Right renal cortex interstitium (tissue), 3 donors: ENCODE data around the gene MARCHF6. TPM values are rescaled to one million over a fixed set of nuclear protein-coding genes. Genes with fewer than 3 reads are reported as not detected.
"Not testable (repeated sequence)": the region's sequence is repeated elsewhere in the genome, so short reads cannot be mapped to it uniquely, and the experiment has no call there.

Experiments used
- DNase-seq, 3 donors: peaks; one replicate each; pipeline ENCODE4 v3.0.0-alpha.2; 2013; ENCODE audit warnings: low read depth in 3 of 3, low spot score in 2 of 3
- polyA plus RNA-seq, 3 donors: library from polyadenylated mRNA; unstranded; fragments of 120-200 nt; gene quantifications; one replicate each; pipeline ENCODE4 v1.2.1, GENCODE V29; 2013; ENCODE audit not compliant: insufficient read length in 3 of 3

The MARCHF6 gene
- 100 to 1,000 TPM; 185 to 198 (median 186) TPM for polyA plus RNA-seq

- peak in 2 of 3 donors; percentile 84 to 86 for DNase-seq
Observed at GRCh38 chr5:10353241-10354047, at the start of gene MARCHF6. Gene MARCHF6, plus strand, starts transcription at chr5:10353695. Its CDS starts 204 bp downstream, at chr5:10353899.

DNA sequence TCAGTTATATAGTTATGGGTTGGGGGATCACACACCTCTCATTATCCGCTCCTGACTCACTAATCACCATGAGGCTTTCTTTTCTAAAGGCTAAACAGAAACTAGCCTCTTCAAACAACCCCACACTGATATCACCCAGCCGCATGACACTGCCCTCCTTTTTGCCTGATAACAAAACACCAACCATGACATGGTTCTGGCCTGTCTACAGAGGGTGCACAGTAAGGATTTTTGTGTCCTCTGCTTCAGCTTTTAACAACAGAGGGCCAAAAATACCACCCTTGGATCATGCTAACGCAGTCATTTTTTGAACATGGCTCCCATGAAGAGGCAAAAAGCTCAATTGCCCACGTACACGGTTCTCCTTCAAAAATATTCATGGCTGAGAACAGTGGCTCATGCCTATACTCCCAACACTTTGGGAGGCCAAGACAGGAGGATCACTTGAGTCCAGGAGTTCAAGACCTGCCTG, 49.8 kb upstream of the MARCHF6 start:
- no peak for DNase-seq

- no peak for DNase-seq
Observed at GRCh38 chr5:10304932-10305331, 48.6 kb upstream of the MARCHF6 start.

- no peak for DNase-seq
Observed at GRCh38 chr5:10306114-10306513, 47.4 kb upstream of the MARCHF6 start.

GRCh38 chr5:10306806-10307205, 46.7 kb upstream of the MARCHF6 start:
- no peak for DNase-seq

DNA sequence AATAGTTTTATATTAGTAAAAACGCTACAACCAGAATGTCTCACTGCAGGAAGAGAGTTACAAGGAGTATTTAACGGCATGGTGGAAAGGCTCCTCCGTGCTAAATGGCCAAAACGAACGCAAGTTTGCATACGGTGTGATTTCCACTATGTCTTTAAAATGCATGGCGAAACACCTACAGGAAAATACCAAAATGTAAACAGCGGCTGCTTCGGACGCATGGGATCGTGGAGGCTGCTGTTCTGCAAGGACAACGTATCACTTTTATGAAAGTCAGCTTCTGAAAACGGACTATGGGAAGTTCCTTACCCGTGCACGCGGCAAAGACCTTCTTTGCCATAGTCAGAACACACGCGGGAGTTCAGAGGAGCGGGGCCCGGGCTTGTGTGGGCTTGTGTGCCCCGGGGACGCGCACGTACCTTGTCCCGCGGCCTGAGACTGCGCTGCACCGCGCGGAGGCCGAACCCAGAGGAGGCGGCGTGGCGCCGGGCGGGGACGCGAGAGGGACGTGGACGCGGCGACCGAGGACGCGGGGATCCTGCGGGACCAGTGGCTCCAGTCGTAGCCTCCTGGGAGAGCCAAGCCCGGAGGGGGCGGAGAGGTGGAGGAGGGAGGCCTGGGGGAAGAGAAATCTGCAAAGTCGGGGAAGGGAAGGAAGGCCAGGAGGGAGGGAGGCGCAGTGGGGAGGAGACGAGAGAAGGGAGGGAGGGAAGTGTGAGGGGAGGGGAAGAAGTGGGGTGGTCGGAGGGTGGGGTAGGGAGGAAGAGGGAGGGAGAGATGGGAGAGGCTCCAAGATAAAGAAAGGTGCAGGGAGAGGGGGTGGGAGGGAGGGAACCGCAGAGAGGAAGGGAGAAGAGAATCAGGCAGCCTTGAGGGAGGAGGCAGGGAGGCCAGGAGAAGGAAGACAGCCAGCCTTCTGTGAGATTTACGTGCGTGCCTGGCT, 46.0 kb upstream of the MARCHF6 start, which contains the start of gene CMBL:
Gene CMBL (minus strand): TSS at position 697 of the 943 bp plus-strand sequence. CDS start 17,140 bp downstream, outside the sequence.
- no peak for DNase-seq

DNA sequence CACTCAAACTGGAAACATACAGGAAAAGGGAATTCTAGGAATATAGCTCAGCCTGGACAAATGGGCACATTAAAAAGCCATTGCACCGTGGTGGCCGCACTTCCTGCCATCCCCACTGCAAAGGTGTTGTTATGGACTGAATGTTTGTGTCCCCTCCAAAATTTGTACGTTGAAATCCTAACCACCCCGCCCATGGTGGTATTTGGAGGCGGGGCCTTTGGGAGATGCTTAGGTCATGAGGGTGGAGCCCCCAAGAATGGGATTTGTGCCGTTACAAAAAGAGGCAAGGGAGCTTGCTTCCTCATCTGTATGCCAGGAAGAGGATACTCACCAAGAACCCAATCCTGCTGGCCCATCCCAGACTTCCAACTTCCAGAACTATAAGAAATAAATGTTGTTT, 44.7 kb upstream of the MARCHF6 start:
- DNase-seq: no peak

- DNase-seq: no peak
Observed at GRCh38 chr5:10310066-10310779, 43.3 kb upstream of the MARCHF6 start.

DNA sequence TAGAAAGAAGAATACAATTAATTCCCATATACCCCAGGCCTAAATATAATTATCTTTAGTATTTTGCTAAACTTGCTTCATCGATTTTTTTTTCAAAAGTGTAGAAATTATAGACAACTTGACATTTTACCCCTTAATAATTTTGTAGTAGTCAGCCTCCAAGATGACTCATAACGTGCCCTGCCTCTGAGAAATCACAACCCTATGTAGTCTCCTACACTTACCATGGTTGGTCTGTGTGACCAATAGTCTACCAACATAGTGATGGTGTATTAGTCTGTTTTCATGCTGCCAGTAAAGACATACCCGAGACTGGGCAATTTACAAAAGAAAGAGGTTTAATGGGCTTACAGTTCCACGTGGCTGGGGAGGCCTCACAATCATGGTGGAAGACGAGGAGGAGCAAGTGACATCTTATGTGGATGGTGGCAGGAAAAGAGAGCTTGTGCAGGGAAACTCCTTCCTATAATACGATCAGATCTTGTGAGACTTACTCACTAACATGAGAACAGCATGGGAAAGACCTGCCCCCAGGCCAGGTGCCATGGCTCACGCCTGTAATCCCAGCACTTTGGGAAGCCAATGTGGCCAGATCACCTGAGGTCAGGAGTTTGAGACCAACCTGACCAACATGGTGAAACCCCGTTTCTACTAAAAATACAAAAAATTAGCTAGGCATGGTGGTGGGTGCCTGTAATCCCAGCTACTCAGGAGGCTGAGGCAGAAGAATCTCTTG, 42.5 kb upstream of the MARCHF6 start:
- not testable (repeated sequence) for DNase-seq

DNA sequence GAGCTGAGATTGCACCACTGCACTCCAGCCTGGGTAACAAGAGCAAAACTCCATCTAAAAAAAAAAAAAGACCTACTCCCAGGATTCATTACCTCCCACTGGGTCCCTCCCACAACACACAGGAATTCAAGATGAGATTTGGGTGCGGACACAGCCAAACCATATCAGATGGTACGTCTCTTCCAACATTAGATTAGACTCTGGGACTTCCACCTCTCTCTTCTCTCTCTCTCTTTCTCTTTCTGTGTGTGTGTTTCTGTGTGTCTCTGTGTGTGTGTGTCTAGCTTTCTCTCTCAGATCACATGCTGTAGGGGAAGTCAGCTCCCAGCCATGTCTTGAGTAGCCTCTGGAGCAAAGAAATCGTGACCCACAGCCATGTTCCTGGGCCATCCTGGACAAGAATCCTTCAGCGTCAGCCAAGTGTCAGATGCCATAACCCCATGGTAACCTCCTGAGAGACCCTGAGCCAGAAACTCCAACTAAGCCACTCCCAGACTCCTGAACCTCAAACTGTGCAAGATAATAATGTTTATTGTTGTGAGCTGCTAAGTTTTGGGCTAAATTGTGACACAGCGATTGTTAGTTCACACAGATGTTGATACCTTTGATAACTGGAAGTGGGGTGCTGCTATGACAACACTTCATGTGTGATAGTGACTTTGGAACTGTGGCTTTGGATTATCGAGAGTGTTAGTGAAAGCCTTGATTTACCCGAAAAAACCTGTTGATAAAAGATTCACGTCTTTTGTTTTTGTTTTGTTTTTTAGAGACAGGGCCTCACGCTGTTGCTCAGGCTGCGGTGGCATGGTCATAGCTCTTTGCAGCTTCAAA, 41.7 kb upstream of the MARCHF6 start:
- no peak for DNase-seq

GRCh38 chr5:10315201-10315600, 38.3 kb upstream of the MARCHF6 start:
- no peak for DNase-seq

DNA sequence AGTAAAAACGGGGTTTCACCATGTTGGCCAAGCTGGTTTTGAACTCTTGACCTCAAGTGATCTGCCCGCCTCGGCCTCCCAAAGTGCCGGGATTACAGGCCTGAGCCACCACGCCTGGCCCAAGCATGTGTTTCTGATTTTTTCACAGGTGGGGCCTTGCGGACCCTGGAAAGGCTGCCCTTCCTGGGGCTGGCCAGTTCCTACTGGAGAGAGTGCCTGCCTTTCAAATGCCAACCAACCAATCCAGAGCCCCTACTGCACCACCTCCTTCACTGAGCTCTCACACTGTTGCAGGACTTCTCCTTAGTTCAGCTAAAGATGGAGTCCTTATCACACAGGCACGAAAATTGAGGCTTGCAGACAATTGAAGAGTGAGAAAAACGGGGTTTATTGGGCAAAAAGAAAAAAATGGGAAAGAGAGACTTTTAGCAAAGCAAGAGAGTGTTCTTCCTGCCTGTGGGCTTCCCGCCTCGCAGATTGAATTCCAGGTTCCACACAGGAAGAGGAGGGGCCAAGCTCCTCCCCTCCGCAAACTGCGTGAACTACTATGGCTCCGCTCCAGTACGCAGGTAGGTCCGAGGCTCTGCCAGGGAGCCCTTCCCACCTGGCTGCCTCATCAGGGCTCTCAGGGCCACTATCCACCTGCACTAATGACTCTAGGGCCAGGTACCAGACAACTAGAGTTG, 37.5 kb upstream of the MARCHF6 start:
- no peak for DNase-seq

DNA sequence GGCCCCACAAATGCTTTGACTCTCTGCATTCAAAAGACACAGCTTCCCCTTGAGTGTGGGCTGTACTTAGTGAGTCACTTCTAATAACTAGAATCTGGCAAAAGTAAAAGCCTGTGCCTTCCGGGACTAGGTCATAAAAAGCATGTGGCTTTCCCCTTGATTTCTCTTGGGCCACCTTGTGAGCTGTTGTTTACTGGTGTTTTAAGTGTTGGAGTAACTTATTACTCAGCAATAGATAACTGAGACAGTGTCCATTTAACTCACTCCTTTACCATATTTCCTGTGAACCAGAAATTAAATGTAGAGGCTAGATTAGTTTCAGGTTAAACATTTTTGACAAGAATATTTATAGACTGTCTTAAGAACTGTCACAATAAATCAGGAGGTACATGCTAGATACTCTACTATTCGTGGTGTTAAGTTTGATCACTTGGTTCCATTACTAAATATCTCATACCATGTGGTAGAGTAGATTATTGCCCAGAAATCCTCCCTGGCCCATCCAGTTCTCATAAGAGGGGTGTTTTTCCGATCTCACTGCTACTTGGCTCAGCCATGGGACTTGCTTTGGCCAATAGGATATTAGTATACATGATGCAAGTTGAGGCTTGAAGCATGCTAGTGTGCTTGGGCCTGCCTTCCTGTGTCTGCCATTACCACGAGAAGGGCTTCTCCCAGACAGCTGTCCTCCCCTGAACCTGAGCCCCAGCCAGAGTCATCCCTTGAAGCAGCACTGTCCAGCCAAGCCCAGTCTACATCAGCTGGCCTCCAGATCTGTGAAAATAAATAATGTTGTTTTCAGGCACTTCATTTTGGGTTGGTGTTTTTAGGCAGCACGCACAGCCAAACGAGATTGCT, 35.4 kb upstream of the MARCHF6 start:
- no peak for DNase-seq

DNA sequence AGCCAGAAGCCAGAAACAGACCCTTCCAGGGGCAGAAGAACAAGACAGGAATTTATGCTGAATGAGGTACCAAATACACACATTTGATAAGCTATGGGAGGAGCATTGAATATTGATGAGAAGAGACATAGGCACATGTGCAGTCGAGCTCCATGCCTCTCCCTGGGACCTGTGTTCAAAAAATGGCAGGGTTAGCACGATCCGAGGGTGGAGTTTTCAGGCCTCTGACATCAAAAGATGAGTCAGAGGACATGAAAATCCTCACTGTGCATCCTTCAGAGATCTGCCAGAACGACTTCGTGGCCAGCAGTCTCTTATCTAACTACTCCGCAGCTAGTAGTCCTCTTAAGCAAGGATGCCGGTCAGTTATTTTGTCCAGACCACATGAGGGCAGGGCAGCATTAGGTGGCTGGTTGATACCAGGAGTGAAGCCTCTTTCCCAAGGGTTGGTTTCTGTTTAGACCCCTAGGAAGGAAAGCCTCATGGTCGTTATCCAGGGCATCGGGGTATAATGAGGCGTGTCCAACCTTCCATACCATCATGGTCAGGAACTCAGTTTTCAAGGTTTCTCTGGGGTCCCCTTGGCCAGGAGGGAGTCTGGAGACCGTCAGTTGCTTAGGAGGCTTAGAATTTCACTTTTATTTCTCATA, 34.2 kb upstream of the MARCHF6 start:
- no peak for DNase-seq

DNA sequence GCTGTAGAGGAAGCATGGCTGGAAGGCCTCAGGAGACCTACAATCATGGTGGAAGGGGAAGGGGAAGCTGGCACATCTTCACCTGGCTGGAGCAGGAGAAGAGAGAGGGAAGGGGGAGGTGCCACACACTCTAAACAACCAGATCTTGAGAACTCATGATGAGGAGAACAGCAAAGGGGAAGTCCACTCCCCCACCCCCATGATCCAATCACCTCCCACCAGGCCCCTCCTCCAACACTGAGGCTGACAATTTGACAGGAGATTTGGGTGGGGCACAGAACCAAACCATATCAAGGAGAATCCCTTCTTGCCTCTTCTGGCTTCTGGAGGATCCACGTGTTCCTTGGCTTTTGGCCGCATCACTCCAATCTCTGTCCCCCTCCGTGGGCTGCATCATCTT, 32.7 kb upstream of the MARCHF6 start:
- DNase-seq: no peak

GRCh38 chr5:10321882-10322281, 31.6 kb upstream of the MARCHF6 start:
- DNase-seq: no peak
